IMR-90 (cell line): ENCODE results near the gene NPR3. TPM values are rescaled to one million over a fixed set of nuclear protein-coding genes. Genes with fewer than 3 reads are reported as not detected.
A peak's percentile ranks its signal among the peaks of the same experiment; 100 is the strongest.

ENCODE experiments used
- ATAC-seq: fragments of 200-7000 bp; cut with Tn5 transposase; 2 replicates; pipeline ENCODE4 v1.9.1; 2020; ENCODE audit warnings: low read depth, mild to moderate bottlenecking, moderate library complexity
- BruUV-seq: library from RNA; stranded (reverse); fragments of 400-500 nt; replicated peaks from 2 replicates; lab custom pipeline; 2021; lab: Mats Ljungman, UMichigan
- CTCF ChIA-PET: fragments of 300-600 bp; formaldehyde crosslinking; extraction: SDS; loops from one replicate; lab custom pipeline; 2021; ENCODE audit warnings: antibody characterized with exemption; lab: Yijun Ruan, JAX
- POLR2A ChIA-PET: fragments of 300-600 bp; sonication (Branson Sonifier 250); formaldehyde crosslinking; loops from one replicate; lab custom pipeline; 2022; ENCODE audit warnings: antibody characterized with exemption; ENCODE audit not compliant: unreplicated experiment; lab: Charles Lee
- DNase-seq: peaks from one replicate; pipeline ENCODE4 v3.0.0; 2013
- H2AFZ ChIP-seq: replicated peaks from 2 replicates; pipeline ENCODE3; 2013; ENCODE audit warnings: low read length, mild to moderate bottlenecking; ENCODE audit not compliant: poor library complexity
- H2AK5ac ChIP-seq: 2 replicates; pipeline ENCODE4 v1.6.1; 2013; ENCODE audit warnings: low read depth, low read length, inconsistent platforms
- H2AK9ac ChIP-seq: replicated peaks from 2 replicates; pipeline ENCODE3; 2013; ENCODE audit warnings: mild to moderate bottlenecking, low read depth, low read length, moderate library complexity; ENCODE audit not compliant: poor library complexity
- H2BK120ac ChIP-seq: 2 replicates; pipeline ENCODE4 v1.6.1; 2013; ENCODE audit warnings: low read depth, low read length, inconsistent platforms
- H2BK15ac ChIP-seq: 3 replicates; pipeline ENCODE4 v1.6.1; 2013; ENCODE audit warnings: low read depth, low read length, inconsistent platforms
- H2BK20ac ChIP-seq: 2 replicates; pipeline ENCODE4 v1.6.1; 2013; ENCODE audit warnings: low read depth, mild to moderate bottlenecking, inconsistent platforms, low read length, moderate library complexity
- H2BK5ac ChIP-seq: 2 replicates; pipeline ENCODE4 v1.6.1; 2013; ENCODE audit warnings: mild to moderate bottlenecking, low read depth, low read length, inconsistent platforms; ENCODE audit not compliant: poor library complexity, severe bottlenecking
- H3K14ac ChIP-seq: replicated peaks from 2 replicates; pipeline ENCODE4 v1.6.1; 2013; ENCODE audit warnings: low read depth, low read length, inconsistent platforms
- H3K18ac ChIP-seq: 2 replicates; pipeline ENCODE4 v1.6.1; 2013; ENCODE audit warnings: low read depth, low read length, control low read depth
- H3K23ac ChIP-seq: 2 replicates; pipeline ENCODE4 v1.6.1; 2013; ENCODE audit warnings: low read depth, low read length, inconsistent platforms
- H3K27ac ChIP-seq: 2 replicates; pipeline ENCODE4 v1.5.1; 2013; ENCODE audit warnings: mild to moderate bottlenecking, control low read depth, low read length; ENCODE audit not compliant: insufficient read depth
- H3K27me3 ChIP-seq: 2 replicates; pipeline ENCODE4 v1.6.1; 2013; ENCODE audit warnings: low read length; ENCODE audit not compliant: control insufficient read depth, insufficient read depth
- H3K36me3 ChIP-seq: 2 replicates; pipeline ENCODE4 v1.6.1; 2013; ENCODE audit warnings: low read length, mixed read lengths; ENCODE audit not compliant: control insufficient read depth, insufficient read depth
- H3K4ac ChIP-seq: 2 replicates; pipeline ENCODE4 v1.6.1; 2013; ENCODE audit warnings: low read depth, low read length, inconsistent platforms
- H3K4me1 ChIP-seq: 2 replicates; pipeline ENCODE4 v1.6.1; 2013; ENCODE audit warnings: low read length, mixed read lengths; ENCODE audit not compliant: control insufficient read depth, insufficient read depth
- H3K4me2 ChIP-seq: 2 replicates; pipeline ENCODE4 v1.6.1; 2013; ENCODE audit warnings: low read depth, mild to moderate bottlenecking, control low read depth, low read length, moderate library complexity
- H3K4me3 ChIP-seq: 2 replicates; pipeline ENCODE4 v1.5.1; 2013; ENCODE audit warnings: low read depth, mild to moderate bottlenecking, control low read depth, low read length, moderate library complexity; ENCODE audit not compliant: insufficient read depth
- H3K56ac ChIP-seq: 2 replicates; pipeline ENCODE4 v1.6.1; 2013; ENCODE audit warnings: low read length, inconsistent platforms; ENCODE audit not compliant: insufficient read depth; ENCODE audit errors: extremely low read depth
- H3K79me1 ChIP-seq, 2 experiments: 2 replicates each; pipeline ENCODE4 v1.6.1; 2013; ENCODE audit warnings: low read length in 2 of 2, inconsistent platforms in 1 of 2, low read depth in 1 of 2
- H3K9ac ChIP-seq: 2 replicates; pipeline ENCODE4 v1.6.1; 2013; ENCODE audit warnings: low read depth, low read length, control low read depth
- H3K9me1 ChIP-seq: 2 replicates; pipeline ENCODE4 v1.6.1; 2013; ENCODE audit warnings: low read length, inconsistent platforms; ENCODE audit not compliant: insufficient read depth
- H3K9me3 ChIP-seq: 2 replicates; pipeline ENCODE4 v1.6.1; 2013; ENCODE audit warnings: low read length; ENCODE audit not compliant: control insufficient read depth, insufficient read depth
- H4K20me1 ChIP-seq: 2 replicates; pipeline ENCODE4 v1.6.1; 2013; ENCODE audit warnings: low read length, inconsistent platforms; ENCODE audit not compliant: insufficient read depth
- H4K5ac ChIP-seq: 2 replicates; pipeline ENCODE4 v1.6.1; 2013; ENCODE audit warnings: mild to moderate bottlenecking, low read depth, low read length, control low read depth
- H4K8ac ChIP-seq, 2 experiments: 2 replicates each; pipeline ENCODE4 v1.6.1; 2013; ENCODE audit warnings: low read depth in 2 of 2, low read length in 2 of 2, control low read depth in 1 of 2, inconsistent platforms in 1 of 2
- H4K91ac ChIP-seq: 2 replicates; pipeline ENCODE4 v1.6.1; 2013; ENCODE audit warnings: low read depth, low read length, inconsistent platforms; ENCODE audit not compliant: insufficient read depth
- CTCF ChIP-seq: conservative IDR thresholded peaks from 2 replicates; pipeline ENCODE4 v1.5.1; 2012; ENCODE audit warnings: mild to moderate bottlenecking, low read depth, low read length, improper control_type of control experiment
- WGBS, 2 experiments: methylation state at CpG; one replicate each; pipeline versions ENCODE4 v1.1.5 to v1.1.7; 2013; ENCODE audit warnings: missing lambda C conversion rate in 2 of 2; ENCODE audit not compliant: insufficient read length in 1 of 2; ENCODE audit errors: extremely low coverage in 2 of 2; 5-methylcytosine and 5-hydroxymethylcytosine counted together
- dilution Hi-C: fragments of 300-500 bp; cut with HindIII; formaldehyde crosslinking; loops from one replicate; pipeline ENCODE4 v1.14.3; 2018; ENCODE audit warnings: low sequenced_read_pairs; ENCODE audit not compliant: unreplicated experiment
- in situ Hi-C: fragments of 300-500 bp; cut with MboI; formaldehyde crosslinking; loops from 3 replicates; pipeline ENCODE4 v1.14.3; 2019; ENCODE audit warnings: low sequenced_read_pairs, inconsistent platforms, mixed read lengths
- intact Hi-C: fragments of 100-400 bp; cut with micrococcal nuclease; formaldehyde crosslinking; loops from 2 replicates; pipeline ENCODE4 v1.10.0; 2022
- polyA plus RNA-seq, 3 experiments: library from polyadenylated mRNA; depleted of rRNA; stranded (reverse); fragments of >200 nt; gene quantifications; 2 replicates each; pipeline ENCODE4 v1.2.3, GENCODE V29; 2012; ENCODE audit warnings: low replicate concordance in 1 of 3
- total RNA-seq: library from RNA; depleted of rRNA; stranded (reverse); fragments of >200 nt; gene quantifications from 2 replicates; pipeline ENCODE4 v1.2.3, GENCODE V29; 2012

The NPR3 gene
- total and polyA plus RNA-seq, 2 of the 4 experiments (the other 2 are of a cell fraction), result 24.6 to 88.2 TPM

- Histone ChIP-seq H3K27ac (no peak overlapping the region), H3K4me3 (no peak overlapping the region), H3K9ac (no peak overlapping the region), H4K91ac (no peak overlapping the region), H3K56ac (no peak overlapping the region), H3K14ac (no peak overlapping the region), H3K9me1 (peaks cover 5% of the 10 kb centered on the region; the same call in 1 of the 2 replicates), H2AFZ (no peak overlapping the region), H3K23ac (no peak overlapping the region), H4K20me1 (no peaks in the 10 kb centered on the region), H4K5ac (no peak overlapping the region), H3K18ac (0 out of 2 replicates have a peak overlapping the region, but pooled peaks have one; percentile 59), H3K4me1 (peaks cover 5% of the 10 kb centered on the region), H3K27me3 (no peaks in the 10 kb centered on the region), H2BK120ac (no peak overlapping the region), H3K4ac (no peak overlapping the region), H2AK5ac (no peak overlapping the region), H3K79me1 (no peaks in the 10 kb centered on the region), H2AK9ac (no peak overlapping the region), H4K8ac (no peak overlapping the region), H2BK15ac (no peak overlapping the region), H3K9me3 (peaks cover 12% of the 10 kb centered on the region), H2BK20ac (no peak overlapping the region), H2BK5ac (no peak overlapping the region), H3K4me2 (no peak overlapping the region), H3K36me3 (no peaks in the 10 kb centered on the region)
- no TSS peak for BruUV-seq
- in situ Hi-C loops, result no loop called here
- dilution Hi-C loops, result no loop called here
- WGBS, 2 experiments, result no CpG with 5 or more reads among the region's 2 CpGs
- ATAC-seq (no peak), DNase-seq (peak; percentile 7)
- ChIA-PET CTCF (interaction anchor here (0.7 kb wide), 1 partner anchor 162 kb away, joined by 6 read pairs; no protein-coding TSS in a partner anchor), POLR2A (no interaction called here)
- intact Hi-C loops, result no loop called here
- TF ChIP-seq CTCF, result no peak
Measured at GRCh38 chr5:32686799-32687498, 24.2 kb upstream of the NPR3 start.
